Activated naive CD4-positive, alpha-beta T cell treated with anti-CD3 and anti-CD28 coated beads for 36 hours (primary cell): ENCODE data around the gene HOXB6. TPM values are rescaled to one million over a fixed set of nuclear protein-coding genes. Genes with fewer than 3 reads are reported as not detected.

Experiments
- CTCF ChIA-PET: fragments of 350-600 bp; sonication (Branson Sonifier 250); formaldehyde crosslinking; loops from one replicate; lab custom pipeline; 2021; ENCODE audit warnings: antibody characterized with exemption; lab: Charles Lee
- DNase-seq: peaks from one replicate; pipeline ENCODE4 v3.0.0-alpha.2; 2020
- H3K27ac Mint-ChIP-seq: one replicate; pipeline ENCODE4 v1.8.0; 2021; ENCODE audit warnings: mild to moderate bottlenecking, mixed read lengths
- H3K27me3 Mint-ChIP-seq: one replicate; pipeline ENCODE4 v1.8.0; 2021; ENCODE audit warnings: low read depth, mixed read lengths
- H3K36me3 Mint-ChIP-seq: one replicate; pipeline ENCODE4 v1.8.0; 2021; ENCODE audit warnings: low read depth, mixed read lengths
- H3K4me1 Mint-ChIP-seq: one replicate; pipeline ENCODE4 v1.8.0; 2021; ENCODE audit warnings: low read depth, mixed read lengths
- H3K4me3 Mint-ChIP-seq: one replicate; pipeline ENCODE4 v1.8.0; 2021; ENCODE audit warnings: mild to moderate bottlenecking, moderate library complexity, mixed read lengths
- H3K9me3 Mint-ChIP-seq: one replicate; pipeline ENCODE4 v1.8.0; 2021; ENCODE audit warnings: mixed read lengths
- intact Hi-C: fragments of 100-400 bp; cut with micrococcal nuclease; formaldehyde crosslinking; loops from one replicate; pipeline ENCODE4 v1.15.1; 2023
- total RNA-seq, 2 experiments: library from RNA; stranded (reverse); gene quantifications; one replicate each; pipeline ENCODE4 v1.2.3, GENCODE V29; 2021

Gene HOXB6
- total RNA-seq, 2 experiments from 2014 or later = not detected

DNA sequence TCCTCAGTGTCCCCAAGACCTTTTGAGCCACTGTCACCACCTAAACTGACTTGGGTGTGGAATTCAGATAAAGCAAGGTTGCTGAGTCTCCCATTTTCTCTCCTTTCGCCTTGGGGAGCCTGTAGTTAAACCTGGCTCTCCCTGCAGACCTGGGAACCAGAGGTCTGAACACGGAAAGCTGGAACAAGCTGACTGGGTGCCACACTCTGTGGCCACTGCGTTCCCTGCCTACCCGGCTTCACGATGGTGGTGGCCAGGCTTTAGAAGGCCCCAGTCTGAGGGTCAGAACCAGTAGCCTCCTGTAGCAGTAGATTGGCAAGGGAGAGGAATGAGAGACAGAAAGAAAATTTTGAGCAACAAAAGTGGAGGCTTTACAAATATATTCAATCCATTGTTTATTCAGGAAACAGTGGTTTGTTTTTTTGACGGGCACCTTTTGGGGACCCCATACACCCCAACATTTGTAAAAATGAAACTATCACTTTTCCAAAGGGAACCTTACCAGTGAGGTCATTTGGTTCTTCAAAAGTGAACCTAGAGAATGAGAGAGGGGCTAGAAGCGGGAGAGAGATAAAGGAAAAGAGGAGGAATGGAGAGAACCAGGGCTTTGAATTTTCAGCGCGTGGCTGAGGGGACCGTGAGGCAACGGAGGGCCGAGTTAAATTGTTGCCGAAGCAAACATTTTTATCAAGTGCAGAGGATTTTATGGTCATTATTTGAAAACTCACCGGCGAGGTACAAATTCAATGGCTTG, 12.1 kb upstream of the HOXB6 start:
- intact Hi-C loops = no loop called here
- Mint-ChIP-seq H3K4me1 (peaks cover 47% of the 10 kb centered on the region), H3K27ac (no peak overlapping the region), H3K27me3 (peaks cover 82% of the 10 kb centered on the region), H3K36me3 (no peaks in the 10 kb centered on the region), H3K9me3 (no peaks in the 10 kb centered on the region), H3K4me3 (no peak overlapping the region)
- DNase-seq = no peak
- CTCF ChIA-PET = interaction anchor here (0.6 to 2.5 kb wide), 8 partner anchors 8 to 170 kb away, joined by 3 to 15 read pairs (median 7); partner anchors contain the start of genes HOXB5 and HOXB6

- CTCF ChIA-PET = interaction anchor here (0.6 to 1.8 kb wide), 6 partner anchors 8 to 25 kb away, joined by 3 to 5 read pairs (median 4); no protein-coding TSS in a partner anchor
- no peak overlapping the region for H3K4me3 Mint-ChIP-seq
- intact Hi-C loops = no loop called here
- peaks cover 82% of the 10 kb centered on the region for H3K27me3 Mint-ChIP-seq
- DNase-seq = no peak
- no peaks in the 10 kb centered on the region for H3K9me3 Mint-ChIP-seq
- no peak overlapping the region for H3K27ac Mint-ChIP-seq
- no peaks in the 10 kb centered on the region for H3K36me3 Mint-ChIP-seq
- H3K4me1 Mint-ChIP-seq = peaks cover 53% of the 10 kb centered on the region
Measured at GRCh38 chr17:48615963-48616716, 11.4 kb upstream of the HOXB6 start.

- CTCF ChIA-PET = interaction anchor here (0.7 to 2.7 kb wide), 12 partner anchors 8 to 353 kb away, joined by 3 to 19 read pairs (median 4); partner anchors contain the start of genes HOXB5 and HOXB9
Measured at GRCh38 chr17:48615047-48615962, 10.5 kb upstream of the HOXB6 start, which contains the start of gene HOXB8. HOXB8 (minus strand) TSS chr17:48615292; CDS start chr17:48614704, 588 bp downstream.

DNA sequence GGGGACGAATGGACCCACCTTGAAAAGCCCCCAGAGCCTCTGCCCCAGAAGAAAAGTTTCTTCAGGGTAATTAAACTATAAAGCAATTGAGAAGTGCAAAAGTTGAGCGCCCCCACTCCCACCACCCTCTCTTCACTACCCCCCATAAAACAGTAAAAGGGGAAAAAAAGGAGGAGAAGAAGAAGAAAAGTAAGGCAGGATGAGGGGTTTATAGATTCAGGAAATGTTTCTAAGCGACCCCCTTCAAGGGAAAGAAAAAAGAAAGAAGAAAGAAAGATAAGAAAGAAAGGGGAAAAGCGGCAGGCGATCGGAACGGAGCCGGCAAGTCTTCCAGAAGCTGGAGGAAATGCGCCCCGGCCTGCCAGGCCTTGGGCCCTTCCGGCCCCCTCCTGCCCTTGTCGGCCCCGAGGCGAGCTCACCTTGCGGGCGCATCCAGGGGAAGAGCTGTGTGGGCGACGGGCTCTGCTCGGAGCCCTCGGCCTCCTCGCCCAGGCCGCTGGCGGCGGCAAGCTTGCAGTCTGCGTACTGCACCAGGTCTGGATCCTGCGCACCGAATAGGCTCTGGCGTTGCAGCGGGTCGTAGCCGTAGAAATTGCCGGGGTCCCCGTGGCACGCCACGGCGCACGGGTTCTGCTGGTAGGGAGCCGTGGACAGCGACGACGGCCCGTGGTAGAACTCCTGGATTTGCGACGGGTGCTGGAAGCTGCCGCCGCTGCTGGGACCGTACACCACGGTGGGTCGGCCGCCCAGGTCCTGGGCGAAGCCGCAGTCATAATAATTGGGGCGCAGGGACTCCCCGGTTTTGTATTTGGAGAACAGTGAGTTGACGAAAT, 9.3 kb upstream of the HOXB6 start:
- CTCF ChIA-PET = interaction anchor here (0.6 to 2.7 kb wide), 11 partner anchors 9 to 433 kb away, joined by 3 to 19 read pairs (median 4); partner anchors contain the start of genes HOXB5 and HOXB9
- no peak overlapping the region for H3K27ac Mint-ChIP-seq
- intact Hi-C loops = loop anchor here (1.0 to 5.0 kb wide), 3 partner anchors 12 to 108 kb away; partner anchors contain the start of genes HOXB9, PRAC1 and PRAC2
- H3K36me3 Mint-ChIP-seq = no peaks in the 10 kb centered on the region
- H3K9me3 Mint-ChIP-seq = no peaks in the 10 kb centered on the region
- H3K4me1 Mint-ChIP-seq = peaks cover 52% of the 10 kb centered on the region
- peak; percentile 29 for DNase-seq
- peak overlapping the region; percentile 42 for H3K4me3 Mint-ChIP-seq
- peaks cover 77% of the 10 kb centered on the region for H3K27me3 Mint-ChIP-seq

More at GRCh38 chr17:48615047-48615962, 10.5 kb upstream of the HOXB6 start, which contains the start of gene HOXB8:
- no peaks in the 10 kb centered on the region for H3K9me3 Mint-ChIP-seq
- peaks cover 56% of the 10 kb centered on the region for H3K4me1 Mint-ChIP-seq
- peak within 1 kb of the TSS; percentile 27 for H3K4me3 Mint-ChIP-seq
- H3K27me3 Mint-ChIP-seq = peaks cover 77% of the 10 kb centered on the region
- H3K36me3 Mint-ChIP-seq = no peaks in the 10 kb centered on the region
- no peak within 1 kb of the TSS for H3K27ac Mint-ChIP-seq
- DNase-seq = no peak
- intact Hi-C loops = no loop called here

GRCh38 chr17:48612854-48613691, 8.3 kb upstream of the HOXB6 start:
- CTCF ChIA-PET = interaction anchor here (0.7 to 2.7 kb wide), 8 partner anchors 10 to 130 kb away, joined by 3 to 19 read pairs (median 5); partner anchors contain the start of genes HOXB5 and HOXB9
- Mint-ChIP-seq H3K27ac (no peak overlapping the region), H3K36me3 (no peaks in the 10 kb centered on the region), H3K27me3 (peaks cover 76% of the 10 kb centered on the region), H3K4me3 (peak overlapping the region; percentile 80), H3K9me3 (no peaks in the 10 kb centered on the region), H3K4me1 (peaks cover 42% of the 10 kb centered on the region)
- intact Hi-C loops = loop anchor here (1.0 to 5.0 kb wide), 3 partner anchors 13 to 109 kb away; partner anchors contain the start of genes HOXB9, PRAC1 and PRAC2
- peak; percentile 47 for DNase-seq

DNA sequence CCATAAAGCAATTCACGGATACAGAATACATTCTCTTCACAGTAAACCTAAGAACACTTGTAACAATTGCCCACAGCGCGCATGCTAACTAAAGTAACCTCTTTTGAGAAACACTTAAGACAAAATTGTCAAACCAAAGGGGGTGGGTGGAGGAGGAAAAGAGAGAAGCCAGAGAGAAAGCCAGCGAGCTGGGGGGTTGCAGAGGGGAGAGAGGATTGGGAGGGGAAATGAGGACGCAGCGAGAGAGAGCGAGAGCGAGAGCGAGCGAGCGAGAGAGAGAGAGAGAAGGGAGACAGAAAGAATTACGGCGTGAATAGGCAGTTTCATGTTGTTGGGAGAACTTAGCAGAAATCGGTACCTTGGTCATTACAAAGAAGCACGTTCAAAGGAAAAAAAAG, 7.7 kb upstream of the HOXB6 start:
- Mint-ChIP-seq H3K27me3 (peaks cover 75% of the 10 kb centered on the region), H3K4me1 (peaks cover 39% of the 10 kb centered on the region), H3K27ac (no peak overlapping the region), H3K9me3 (no peaks in the 10 kb centered on the region), H3K36me3 (no peaks in the 10 kb centered on the region), H3K4me3 (peak overlapping the region; percentile 67)
- CTCF ChIA-PET = interaction anchor here (0.7 to 2.7 kb wide), 8 partner anchors 11 to 130 kb away, joined by 3 to 19 read pairs (median 5); partner anchors contain the start of genes HOXB5 and HOXB9
- intact Hi-C loops = loop anchor here (2.0 to 5.0 kb wide), 2 partner anchors 16 to 110 kb away; partner anchors contain the start of genes PRAC1 and PRAC2
- DNase-seq = no peak

- intact Hi-C loops = loop anchor here (2.0 to 5.0 kb wide), 2 partner anchors 15 to 110 kb away; partner anchors contain the start of genes PRAC1 and PRAC2
- no peaks in the 10 kb centered on the region for H3K9me3 Mint-ChIP-seq
- peaks cover 74% of the 10 kb centered on the region for H3K27me3 Mint-ChIP-seq
- CTCF ChIA-PET = interaction anchor here (1.5 kb wide), 1 partner anchor 14 kb away, joined by 5 read pairs; the partner anchor contains the start of gene HOXB9
- H3K27ac Mint-ChIP-seq = no peak overlapping the region
- H3K36me3 Mint-ChIP-seq = no peaks in the 10 kb centered on the region
- peak overlapping the region; percentile 89 for H3K4me3 Mint-ChIP-seq
- H3K4me1 Mint-ChIP-seq = peaks cover 34% of the 10 kb centered on the region
- DNase-seq = peak; percentile 32
Measured at GRCh38 chr17:48611681-48612455, 7.1 kb upstream of the HOXB6 start.

DNA sequence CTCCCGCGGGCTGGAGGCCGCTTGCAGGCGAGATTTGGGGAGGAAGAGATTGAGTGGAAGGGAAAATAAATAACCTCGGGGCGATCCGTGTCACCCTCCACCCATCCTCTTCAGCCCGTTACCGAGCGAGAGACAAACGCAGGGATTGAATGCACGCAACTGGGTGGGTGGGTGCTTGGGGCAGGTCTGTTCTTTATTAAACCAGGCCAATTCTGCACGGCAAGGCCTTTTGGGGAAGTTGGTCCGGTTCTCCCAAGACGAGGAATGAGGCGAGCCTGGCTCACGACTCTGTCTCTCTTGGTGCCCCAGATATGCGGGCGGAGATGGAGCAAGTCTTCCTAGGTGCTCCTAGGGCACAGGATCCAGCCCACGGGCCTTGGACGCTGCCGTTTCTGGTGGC, 6.4 kb upstream of the HOXB6 start:
- Mint-ChIP-seq H3K36me3 (no peaks in the 10 kb centered on the region), H3K9me3 (no peaks in the 10 kb centered on the region), H3K27me3 (peaks cover 74% of the 10 kb centered on the region), H3K27ac (no peak overlapping the region), H3K4me1 (peaks cover 34% of the 10 kb centered on the region), H3K4me3 (peak overlapping the region; percentile 89)
- CTCF ChIA-PET = no interaction called here
- DNase-seq = no peak
- intact Hi-C loops = loop anchor here (5.0 kb wide), 1 partner anchor 111 kb away; the partner anchor contains the start of genes PRAC1 and PRAC2
